Stromal cell of bone marrow (primary cell): ENCODE measurements around the gene TSC22D1.

Experiments
- DNase-seq: peaks from one replicate; pipeline ENCODE4 v3.0.0-alpha.2; 2012; ENCODE audit warnings: low read depth

The TSC22D1 gene

DNA sequence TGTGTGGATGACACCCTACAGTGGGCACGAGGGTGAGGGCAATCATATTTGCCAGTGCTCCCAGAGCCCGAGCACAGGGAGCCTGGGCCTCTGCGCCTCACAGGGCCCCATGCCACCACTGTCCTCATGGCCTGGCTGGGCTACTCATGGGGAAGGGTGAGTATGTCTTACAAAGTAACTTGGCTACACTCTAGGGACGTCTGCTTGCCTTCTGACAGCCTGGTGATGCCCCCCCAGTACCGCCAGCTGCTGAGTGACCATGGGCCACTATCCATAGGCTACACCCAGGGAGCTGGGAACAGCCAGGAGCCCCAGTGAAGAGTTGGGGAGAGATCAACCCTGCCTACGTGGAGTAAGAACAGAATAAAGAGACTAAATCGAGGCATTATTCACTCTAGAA lies 123.7 kb downstream of the TSC22D1 start:
- no peak for DNase-seq

DNA sequence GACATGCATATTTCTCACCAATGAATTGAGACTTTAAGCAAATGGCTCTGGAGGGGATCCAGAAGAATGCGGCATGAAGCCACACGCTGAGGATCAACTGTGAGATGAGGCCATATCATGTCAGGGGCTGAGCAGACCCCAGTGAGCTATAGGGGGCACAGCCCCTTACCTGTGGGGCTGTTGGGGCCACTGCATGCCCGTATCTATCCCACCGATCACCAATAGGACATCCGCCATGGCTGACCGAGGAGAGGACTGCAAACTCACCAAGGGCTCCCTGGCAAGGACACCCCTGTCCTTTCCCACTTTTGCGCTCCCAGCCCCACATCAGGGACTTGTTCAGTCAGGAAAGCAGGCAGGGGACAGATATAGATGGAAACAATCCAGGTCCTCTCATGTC lies 124.5 kb downstream of the TSC22D1 start:
- no peak for DNase-seq

DNA sequence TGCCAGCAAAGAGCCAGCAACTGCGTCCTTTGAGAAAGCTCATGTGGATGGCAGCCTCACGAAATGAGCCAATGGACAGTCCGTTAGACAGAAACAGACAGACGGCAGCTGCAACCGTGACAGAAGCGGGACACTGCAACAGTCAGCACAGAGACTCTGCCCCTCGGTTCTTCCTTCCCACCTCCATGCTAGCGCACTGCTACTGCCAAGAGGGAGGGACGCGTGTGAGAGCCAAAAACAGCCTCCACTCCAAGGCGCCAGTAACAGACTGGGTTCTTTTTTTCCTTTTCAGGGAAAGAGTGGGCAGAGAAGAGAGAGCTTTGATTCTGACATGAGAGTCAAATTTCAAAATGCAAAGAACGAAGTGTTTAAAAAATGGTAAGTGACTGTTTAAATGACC lies 125.0 kb downstream of the TSC22D1 start:
- no peak for DNase-seq

DNA sequence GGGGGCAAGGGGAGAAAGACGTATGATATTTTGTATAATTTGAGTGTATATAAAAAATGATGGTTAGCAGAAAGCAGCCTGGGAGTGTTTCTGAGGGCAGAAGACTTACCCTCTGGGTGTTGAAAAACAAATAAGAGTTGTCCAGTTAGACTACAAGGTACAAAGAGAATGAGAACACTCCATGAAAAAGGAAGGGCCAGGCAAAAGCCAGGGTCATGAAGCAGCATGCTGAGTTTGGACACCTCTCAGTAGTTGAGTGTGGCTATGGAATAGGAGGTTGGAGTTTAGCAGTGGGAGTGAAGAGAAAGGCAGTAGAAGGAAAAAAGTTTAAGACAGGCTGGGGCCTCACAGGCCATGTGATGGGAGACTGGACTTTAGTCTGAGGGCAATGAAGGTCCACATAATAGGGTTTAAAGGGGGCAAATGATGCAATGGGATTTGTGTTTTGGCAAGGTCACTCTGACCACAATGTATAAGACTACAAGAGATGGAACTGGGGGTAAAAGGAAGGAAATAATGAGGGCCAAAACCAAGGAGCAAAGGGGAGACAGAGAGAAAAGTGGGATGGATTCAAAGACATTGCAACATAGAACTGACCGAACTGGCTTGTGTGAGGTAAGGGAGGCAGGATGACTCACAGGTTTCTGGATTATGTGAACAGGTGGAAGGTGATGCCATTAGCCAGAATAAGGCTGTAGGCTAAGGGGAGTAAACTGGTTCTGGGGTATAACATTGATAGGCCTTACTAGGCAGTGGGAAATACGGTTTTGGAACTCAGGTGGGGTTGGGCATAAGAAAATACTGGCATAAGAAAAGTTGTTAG lies 125.9 kb downstream of the TSC22D1 start:
- no peak for DNase-seq

DNA sequence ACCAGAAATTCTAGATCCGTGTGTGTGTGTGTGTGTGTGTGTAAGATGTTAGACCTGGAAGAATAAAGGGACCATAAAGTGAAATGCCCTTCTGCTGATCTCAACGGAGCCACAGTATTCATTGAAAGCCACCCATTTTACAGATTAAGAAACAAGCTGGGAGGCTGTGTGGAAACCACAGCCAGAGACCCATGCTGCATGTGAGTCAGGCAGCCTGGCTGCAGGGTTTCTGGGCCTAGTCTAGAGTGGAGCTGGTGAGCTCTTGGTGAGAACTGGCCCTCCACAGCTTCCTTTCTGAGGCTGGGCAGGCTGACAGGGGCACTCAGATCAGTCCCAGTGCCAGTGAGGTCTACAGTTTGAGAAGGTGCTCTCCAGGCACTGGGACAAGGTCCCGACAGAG lies 127.3 kb downstream of the TSC22D1 start:
- no peak for DNase-seq

DNA sequence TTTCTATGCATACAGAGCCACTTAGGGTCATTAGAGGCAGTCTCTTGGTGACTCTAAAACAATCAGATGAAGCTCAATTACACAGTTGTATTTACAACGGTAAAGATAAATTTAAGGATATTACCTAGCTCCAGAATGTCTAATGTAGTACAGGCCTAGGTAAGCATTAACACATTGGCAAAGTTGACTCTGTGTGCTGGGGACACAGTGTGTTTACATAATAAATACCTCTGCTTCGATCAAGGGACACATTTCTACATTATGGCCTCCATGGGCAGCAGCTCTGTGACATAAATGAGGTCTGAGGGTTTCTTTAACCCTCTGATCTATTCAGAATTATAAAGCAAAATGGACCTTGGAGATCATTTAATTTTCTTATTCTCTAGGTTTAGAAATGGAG lies 127.8 kb downstream of the TSC22D1 start:
- no peak for DNase-seq

DNA sequence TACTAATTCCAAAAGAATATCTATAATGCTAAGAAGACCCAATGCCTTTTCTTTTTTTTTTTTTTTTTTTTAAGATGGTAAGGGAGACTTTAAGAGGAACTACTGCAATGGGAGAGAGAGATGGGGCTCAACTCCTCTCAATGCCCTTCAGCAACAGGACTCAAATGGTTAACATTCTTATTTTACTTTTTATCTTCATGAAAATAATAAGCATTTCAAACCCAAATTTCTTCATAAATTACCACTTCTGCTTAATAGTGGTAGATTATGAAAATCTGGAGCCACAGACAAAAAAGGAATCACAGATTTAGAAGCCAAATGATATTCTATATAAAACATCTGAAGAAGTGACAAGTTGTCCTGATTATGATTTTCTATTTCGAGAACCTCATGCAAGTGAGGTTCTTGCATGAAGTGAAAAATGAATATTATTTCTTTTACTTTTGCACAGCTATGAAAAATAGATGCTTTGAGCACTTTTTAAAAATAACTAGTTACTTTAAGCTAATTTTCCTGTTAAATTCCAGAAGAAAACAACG lies 128.3 kb downstream of the TSC22D1 start:
- DNase-seq = no peak

DNA sequence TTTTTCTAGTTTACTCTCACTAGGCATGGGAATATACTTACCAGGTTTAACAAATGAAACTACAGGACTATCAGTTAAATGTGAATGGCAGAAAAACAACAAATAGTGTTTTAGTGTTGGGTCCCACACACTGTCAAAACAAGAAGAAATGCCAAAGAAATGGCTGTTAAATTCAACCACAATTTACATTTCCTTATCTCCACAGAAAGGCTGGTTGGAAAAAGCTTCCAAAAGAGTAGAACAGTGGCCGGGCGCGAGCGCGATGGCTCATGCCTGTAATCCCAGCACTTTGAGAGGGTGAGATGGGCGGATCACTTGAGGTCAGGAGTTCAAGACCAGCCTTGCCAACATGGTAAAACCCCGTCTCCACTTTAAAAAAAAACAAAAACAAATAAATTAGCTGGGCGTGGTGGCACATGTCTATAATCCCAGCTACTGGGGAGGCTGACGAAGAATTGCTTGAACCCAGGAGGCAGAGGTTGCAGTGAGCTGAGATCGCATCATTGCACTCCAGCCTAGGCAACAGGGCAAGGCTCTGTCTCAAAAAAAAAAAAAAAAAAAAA lies 136.0 kb downstream of the TSC22D1 start:
- no peak for DNase-seq

DNA sequence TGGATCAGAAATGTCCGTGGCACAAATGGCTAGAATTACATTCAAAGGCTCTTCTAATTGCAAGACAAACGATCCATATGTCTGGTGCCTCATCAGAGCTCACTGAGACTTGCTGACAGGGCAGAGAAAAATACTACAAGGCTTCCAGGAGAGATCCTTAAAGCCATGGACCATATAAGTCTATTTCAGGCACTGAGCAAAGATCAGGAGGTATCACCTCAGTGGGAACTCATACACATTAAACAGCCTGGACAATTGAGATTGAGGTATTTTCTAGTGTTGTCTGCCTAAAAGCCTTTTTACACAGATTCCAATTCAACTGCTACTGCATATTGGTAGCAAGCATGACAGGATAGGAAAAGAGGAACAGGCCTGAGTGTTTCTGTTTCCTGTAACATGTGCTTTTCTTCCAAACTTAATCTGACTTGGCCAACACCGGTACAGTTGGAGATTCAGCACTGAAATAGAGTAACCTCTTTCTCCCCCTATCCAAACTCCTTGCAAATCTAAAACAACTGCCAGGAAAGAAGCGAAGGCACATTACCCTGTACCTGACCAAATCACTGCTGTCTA lies 136.6 kb downstream of the TSC22D1 start:
- DNase-seq = no peak

DNA sequence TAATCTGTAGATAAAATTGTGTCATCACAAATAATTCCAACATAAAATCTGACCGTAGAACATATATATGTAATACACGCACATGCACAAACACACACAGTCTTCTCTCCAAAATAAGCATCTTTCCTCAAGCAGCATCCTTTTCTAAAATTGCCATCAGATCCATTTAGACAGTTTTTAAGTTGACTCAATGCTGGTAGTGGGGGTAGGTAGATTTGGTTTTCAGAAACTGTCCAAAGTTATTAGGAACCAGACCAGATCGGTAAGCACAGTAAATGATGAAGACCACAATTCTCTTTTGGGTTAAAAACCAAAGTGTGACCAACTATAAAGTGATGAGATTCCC lies 137.9 kb downstream of the TSC22D1 start:
- DNase-seq = no peak

DNA sequence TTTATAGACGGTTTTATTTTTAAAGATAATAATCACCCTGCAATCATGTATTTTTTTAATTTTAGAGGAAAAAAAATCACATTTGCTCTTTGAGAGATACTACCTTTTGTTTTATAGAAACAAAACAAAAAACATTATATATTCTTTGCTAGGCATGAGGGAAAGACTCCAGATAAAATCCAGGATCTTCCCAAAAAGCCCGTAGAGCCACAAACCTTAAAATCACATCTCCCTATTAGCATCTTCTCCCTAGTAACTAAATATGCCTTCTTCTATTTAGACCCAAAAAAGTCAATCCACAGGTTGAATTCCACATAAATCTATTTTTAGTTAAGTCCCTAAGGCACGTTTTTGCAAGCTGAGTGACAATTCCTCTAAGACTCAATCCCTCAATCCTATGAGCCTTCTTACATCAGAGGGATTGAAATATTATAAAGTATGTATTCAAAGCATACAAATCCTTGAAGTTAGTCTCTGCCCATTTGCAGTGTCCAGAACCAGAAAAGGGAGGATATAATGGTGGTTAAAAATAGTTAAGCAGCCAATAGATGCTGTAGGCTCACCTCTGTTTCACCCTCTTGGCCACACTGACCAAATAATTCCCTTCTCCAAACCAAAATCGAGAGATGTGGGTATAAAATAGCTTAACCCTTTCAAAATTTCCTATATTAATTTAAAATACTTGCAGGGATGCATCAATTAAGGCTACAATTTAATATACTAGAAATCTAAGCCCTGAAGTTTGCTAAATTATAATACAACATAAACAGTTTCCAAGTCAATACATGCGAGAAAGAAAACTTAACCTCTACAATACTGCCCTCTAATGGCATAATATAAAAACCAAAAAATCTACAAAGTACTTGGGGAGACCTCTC lies 138.5 kb downstream of the TSC22D1 start:
- no peak for DNase-seq

DNA sequence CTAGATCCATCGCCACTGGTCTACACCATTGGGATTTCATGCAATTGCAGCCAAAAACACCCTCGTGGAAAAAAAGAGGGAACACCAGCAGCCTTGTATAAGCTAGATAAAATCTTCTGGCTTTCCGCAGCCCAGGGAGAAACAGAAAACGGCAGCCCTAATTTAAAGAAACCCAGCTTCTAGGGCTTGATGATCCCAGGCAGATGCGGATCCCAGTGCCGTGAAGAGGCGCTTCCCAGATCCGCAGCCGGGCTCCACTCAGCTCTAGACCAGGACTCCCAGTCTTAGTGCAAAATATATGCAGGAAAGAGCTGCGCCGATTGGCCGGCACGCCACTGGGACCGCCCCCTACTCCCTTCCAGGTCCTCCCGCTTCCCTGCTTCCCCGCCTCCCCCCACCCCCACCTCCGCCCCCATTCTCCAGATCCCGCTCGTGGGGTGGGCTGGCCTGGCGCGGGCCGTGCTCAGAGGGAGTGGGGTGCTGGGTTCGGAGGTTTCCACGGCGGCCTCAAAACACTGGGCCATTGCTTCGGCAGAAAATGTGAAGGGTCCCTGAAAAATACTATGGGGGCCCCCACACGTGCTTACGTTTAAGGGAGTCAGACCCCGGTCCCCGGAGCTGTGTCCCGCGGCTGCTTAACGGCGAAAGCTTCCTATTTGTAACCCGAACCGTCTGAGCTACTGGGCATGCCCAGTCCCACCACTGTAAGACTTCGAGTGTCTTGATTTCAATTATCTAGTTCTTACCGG lies 139.4 kb downstream of the TSC22D1 start:
- DNase-seq = peak; percentile 87

DNA sequence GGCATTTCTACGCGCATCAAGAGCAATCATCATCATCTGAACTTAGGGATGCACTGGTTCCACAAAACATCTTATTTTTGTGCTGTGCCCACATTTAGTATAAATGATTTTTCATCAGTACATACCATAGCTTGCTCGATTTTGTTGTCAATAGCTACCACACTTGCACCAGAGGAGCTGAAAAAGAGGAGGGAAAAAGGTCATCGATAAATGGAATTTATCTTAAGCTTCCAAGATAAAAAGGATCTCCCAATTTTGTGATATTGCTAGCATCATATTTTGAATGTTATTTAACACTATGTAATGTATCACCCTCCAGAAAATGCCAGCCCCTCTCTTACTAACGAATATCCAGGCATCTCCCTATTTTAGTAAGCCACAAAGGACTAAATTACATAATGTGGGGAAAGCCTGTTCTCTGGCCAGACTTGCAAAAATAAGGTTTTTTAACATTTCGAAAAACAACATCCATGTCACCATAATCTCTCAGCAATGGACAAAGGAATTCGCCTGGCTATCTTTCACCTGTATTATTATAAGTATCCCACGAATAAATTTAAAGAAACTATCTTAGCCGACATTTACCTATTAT lies 140.1 kb downstream of the TSC22D1 start:
- DNase-seq = no peak

DNA sequence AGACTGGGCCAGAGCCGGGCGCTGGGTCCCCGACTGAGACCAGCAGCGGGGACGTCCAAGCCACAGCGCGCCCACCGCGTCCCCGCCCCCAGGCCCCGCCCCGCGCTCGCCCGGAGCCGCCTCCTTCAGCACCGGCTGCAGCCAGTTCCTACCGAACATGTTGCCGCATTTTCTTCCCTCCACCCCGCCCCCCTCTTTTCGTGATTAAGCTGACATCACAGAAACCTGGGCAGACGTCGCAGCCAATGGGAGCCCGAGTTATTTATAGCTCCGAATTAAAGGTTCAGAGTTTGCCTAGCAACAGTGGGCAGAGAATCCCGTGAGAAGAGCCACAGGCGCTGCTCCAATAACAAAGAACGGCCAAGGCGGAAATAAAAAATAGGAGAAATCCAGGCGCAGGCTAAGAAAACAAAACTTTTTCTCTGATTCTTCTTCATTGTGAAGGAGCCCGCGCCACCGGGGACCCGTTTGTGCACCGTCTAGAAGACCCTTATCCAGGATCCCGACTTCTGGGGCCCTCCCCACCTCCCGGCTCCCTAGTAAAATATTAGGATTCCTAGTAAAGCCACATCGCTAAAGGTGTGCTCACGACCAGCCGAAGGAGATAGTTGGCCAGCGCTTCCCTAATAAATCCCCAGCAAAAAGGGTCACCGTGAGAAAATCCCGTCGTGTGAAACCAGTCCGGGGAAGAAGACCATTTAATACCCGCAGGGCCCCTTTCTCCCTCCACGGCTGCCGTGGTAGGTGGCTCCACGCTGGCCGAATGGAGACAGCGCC lies 140.8 kb downstream of the TSC22D1 start:
- peak; percentile 96 for DNase-seq

DNA sequence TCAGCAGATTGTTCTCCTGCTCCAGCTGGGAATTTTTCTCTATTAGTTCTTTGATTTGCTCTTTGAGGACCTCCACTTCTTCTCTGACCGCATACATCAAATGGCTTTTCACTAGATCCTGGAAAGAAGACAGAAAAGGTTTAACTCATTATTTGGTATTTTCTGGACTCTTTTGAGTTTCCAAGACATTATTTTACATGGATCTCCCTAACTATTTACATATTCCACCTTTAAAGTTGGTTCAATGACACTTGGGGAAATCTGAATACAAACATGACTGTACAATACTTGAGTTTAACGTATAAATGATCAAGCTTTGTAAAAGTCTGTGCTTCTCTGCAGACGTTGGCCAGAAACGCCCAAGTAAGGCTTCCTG lies 141.4 kb downstream of the TSC22D1 start:
- no peak for DNase-seq

DNA sequence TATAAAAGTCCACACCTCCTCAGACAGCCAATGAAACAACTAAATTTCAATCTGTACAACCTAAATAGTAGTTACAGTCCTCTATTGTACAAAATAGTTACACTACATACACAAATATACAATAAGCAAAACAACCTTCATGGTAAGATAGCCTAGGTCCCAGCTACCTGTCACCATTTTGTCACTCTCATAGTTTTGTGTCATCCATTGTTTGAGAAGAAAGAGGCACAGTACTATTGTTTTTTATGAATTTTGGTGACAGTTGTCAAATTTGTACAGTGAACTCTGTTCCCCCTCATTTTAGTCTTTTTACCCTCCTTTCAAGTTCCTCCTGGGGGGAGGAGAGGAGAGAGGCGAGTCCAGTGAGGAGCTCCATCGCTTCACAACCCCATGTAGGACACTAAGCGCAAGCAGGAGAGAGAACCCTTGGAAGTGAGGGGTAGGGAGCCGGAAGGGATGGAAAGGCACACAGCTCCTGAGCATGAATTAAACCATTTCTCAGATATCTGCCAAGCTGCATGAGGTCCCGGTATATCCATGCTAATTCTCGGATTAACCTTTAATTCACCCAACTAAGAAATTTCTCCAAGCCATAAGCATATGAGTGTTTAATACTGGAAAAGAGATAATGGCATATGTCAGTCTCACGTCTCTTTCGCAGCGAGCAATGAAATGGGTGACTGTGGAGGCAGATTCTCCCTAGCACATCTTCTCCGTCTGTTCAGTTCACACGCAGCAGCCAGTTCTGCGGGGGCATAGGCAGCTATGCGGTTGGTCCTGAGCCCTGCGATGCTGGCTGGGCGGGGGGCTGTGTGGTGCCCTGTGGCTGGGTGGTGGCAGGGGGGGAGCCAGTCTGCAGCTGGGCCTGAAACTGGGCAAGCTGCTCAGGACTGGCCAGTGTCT lies 142.0 kb downstream of the TSC22D1 start:
- DNase-seq = no peak

DNA sequence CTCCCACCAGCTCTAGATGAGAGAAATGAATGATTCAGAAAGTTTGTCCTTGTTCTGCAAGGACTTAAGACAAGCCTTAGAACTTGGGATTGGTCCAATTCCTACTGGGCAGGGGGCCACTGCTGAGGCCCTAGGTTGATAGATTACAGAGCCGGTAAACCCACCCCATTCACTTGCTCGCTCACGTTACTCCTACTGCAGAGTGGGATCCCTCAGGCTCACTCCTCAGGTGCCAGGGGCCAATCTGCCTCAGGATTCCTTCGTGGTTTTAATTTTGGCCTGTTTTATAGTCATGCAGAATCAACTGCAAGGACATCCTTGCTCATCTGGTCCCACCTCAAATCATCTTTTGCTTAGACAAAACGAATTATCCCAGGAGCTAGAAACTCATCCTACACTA lies 143.5 kb downstream of the TSC22D1 start:
- no peak for DNase-seq

DNA sequence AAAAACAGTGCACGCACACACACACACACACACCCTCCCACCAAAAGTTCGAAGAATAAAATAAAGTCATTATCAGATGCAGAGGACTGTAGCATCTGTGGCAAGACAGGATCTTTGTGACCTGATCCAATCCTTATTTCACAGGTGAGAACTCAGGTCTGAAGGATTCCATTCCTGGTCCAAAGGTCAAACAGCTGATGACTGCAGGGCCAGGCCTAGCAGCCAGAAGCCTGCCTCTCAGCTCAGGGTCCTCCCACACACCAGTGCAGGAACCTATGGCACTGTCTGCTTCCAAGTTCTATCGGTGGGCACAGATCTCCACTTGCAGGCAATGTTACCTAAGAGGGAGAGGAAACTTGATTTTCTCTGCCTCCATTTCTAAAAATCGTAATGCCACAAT lies 145.0 kb downstream of the TSC22D1 start:
- no peak for DNase-seq

DNA sequence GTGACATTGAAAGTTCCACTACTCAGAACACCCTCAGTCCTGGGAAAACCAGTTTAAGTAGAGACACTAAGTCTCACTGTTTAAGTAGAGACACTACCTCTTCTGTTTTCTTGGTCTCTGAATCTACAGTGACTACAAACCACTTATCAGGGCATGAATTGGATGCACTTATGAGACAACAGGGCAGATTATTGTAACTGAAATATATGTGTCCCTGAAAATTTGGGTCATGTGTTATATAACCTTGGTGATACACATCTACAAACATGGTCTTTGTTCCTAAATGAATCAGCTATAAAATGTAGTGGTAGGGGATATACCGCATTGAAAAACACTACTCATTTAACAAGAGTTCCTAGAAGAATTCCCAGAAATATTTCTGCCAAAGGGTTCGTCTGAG lies 146.8 kb downstream of the TSC22D1 start:
- no peak for DNase-seq

DNA sequence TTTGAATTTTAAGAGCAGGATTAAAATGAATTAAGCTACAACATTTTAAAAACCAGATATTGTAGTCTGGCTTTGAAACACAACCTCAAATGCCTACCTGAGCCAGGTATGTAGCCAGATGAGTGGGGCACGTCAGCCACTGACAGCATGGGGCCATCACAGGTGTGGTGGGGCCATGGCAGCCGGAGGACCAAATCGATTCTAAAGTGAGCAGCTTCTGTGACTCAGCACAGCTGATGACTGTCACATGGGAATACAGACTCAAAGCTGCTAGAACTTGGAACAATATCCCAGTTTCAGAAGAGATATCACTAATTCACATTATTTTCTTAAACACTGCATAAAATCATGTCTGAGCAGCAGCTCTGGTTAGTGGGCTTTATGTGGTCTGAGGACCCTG lies 149.7 kb downstream of the TSC22D1 start:
- no peak for DNase-seq
